Breast epithelium (tissue), 3 donors: ENCODE data around the gene RBM19.

ENCODE experiments used
- CTCF ChIP-seq, 3 donors: fragments of 450-650 bp; IDR thresholded peaks; one replicate each; pipeline ENCODE4 v1.5.1; 2016 to 2017; ENCODE audit warnings: antibody characterized with exemption in 3 of 3, mild to moderate bottlenecking in 3 of 3, moderate library complexity in 3 of 3
- POLR2A ChIP-seq: fragments of 450-650 bp; IDR thresholded peaks from one replicate; pipeline ENCODE4 v1.6.1; 2016; ENCODE audit warnings: antibody characterized with exemption, mild to moderate bottlenecking, moderate library complexity

DNA sequence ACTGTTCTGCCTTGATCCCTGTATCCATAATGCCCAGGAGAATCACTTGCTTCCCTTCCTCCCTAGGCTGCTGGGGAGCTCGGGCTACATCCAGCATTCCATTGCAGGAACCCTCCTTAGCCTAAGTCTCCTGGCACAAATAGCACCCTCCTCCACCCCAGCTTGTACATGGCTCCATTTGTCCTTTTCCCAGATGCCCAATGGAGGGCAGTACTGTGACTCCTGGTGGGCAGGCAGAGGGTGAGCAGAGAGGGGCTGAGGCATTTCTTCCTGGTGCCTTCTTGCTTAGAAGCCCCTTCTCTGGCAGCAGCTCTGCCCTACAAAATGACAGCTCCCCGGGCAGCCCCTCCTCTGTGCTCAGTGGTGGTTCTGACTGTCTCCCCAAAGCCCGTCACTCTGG, 86.5 kb downstream of the RBM19 start:
- no peak for TF ChIP-seq CTCF (IDR thresholded peaks at IDR 0.05)
- TF ChIP-seq POLR2A = no peak
